ENCODE measurements around the gene RAB8B. TPM values are rescaled to one million over a fixed set of nuclear protein-coding genes. Genes with fewer than 3 reads are reported as not detected.
A peak's percentile ranks its signal among the peaks of the same experiment; 100 is the strongest.

RAB8B gene
- total RNA-seq, 4 donors from 2014 or later = 36.0 to 55.4 (median 50.0) TPM

DNA sequence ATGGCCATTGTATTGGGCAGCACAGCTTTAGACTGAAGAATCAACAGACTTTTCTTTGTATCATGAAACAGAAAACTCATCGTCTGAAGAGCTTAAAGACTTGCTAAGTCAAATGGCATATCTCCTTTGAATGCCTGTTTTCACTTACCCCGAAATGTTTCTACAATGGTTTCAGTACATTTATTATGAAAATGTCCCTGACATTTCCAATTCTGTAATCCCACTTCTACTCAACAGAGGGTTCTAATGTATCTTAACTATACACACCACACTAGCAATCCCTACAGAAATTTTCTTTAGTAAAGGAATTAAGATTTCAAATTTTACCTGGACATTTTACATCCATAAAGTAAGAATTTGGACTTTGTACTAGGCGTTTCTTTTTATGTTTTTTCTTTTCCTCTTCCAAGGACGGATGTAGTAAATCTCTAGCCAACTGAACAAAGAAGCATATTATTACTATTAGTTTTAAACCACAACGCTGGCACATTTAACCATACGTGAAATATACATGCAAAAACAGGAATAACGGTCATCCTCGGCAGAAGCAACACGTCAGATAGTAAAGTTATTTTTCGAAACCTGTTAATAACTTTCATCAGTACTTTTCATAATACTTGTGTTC, 33.2 kb upstream of the RAB8B start:
- TF ChIP-seq, protein P1, sequence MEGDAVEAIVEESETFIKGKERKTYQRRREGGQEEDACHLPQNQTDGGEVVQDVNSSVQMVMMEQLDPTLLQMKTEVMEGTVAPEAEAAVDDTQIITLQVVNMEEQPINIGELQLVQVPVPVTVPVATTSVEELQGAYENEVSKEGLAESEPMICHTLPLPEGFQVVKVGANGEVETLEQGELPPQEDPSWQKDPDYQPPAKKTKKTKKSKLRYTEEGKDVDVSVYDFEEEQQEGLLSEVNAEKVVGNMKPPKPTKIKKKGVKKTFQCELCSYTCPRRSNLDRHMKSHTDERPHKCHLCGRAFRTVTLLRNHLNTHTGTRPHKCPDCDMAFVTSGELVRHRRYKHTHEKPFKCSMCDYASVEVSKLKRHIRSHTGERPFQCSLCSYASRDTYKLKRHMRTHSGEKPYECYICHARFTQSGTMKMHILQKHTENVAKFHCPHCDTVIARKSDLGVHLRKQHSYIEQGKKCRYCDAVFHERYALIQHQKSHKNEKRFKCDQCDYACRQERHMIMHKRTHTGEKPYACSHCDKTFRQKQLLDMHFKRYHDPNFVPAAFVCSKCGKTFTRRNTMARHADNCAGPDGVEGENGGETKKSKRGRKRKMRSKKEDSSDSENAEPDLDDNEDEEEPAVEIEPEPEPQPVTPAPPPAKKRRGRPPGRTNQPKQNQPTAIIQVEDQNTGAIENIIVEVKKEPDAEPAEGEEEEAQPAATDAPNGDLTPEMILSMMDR (IDR thresholded peaks at IDR 0.05) = no peak
- no peak for ATAC-seq (ENCODE audit: low FRiP score)
- no peak for DNase-seq (ENCODE audit: low spot score)

GRCh38 chr15:63156755-63157117, 32.7 kb upstream of the RAB8B start:
- DNase-seq (ENCODE audit: low spot score) = no peak
- ATAC-seq (ENCODE audit: low FRiP score) = no peak
- TF ChIP-seq, protein P1 (IDR thresholded peaks at IDR 0.05) = no peak

DNA sequence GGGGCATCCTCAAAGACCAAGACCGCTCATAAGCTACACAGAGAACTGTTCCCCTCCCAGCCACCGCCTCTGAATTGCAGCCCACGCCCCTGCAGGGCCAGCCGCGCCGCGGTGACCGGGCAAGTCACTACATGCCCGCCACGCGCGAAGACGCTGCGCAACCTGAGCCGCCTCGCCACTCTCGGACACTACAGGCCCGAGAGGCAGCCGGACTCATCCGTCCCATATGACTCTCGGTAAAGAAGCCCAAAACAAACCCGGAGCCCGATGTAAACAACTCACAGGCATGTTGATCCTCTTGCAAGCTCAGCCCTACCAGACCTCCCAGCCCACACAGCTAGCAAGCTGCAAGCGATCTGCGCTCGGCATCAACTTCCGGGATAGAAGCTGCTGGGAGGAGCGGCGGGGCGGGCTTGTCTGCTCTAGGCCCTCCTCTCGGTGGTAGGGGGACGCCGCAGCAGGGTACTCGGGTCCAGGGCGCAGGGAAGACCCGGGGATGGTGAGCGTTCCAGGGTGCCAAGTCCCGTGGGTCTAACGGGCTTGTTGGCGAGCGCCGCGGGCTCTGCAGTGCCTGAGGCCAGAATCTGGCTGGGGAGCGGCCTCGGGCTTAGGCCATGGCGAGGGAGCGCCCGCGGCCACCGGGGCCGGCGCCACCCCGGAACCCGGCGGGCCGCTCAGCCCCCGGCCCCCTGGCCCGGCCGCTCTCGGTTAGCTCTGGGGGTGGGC, 32.1 kb upstream of the RAB8B start, which contains the start of gene RPS27L:
TSS of gene RPS27L (minus strand) at position 360 of the 726 bp plus-strand sequence. CDS start at position 288, 72 bp downstream.
- peak; percentile 75 for DNase-seq (ENCODE audit: low spot score)
- TF ChIP-seq, protein P1 (IDR thresholded peaks at IDR 0.05) = no peak
- peak; percentile 95 for ATAC-seq (ENCODE audit: low FRiP score)

GRCh38 chr15:63157891-63158431, 31.4 kb upstream of the RAB8B start:
- ATAC-seq (ENCODE audit: low FRiP score) (peak; percentile 77), DNase-seq (ENCODE audit: low spot score) (peak; percentile 34)
- TF ChIP-seq, protein P1 (IDR thresholded peaks at IDR 0.05) = no peak

- ATAC-seq (ENCODE audit: low FRiP score) (no peak), DNase-seq (ENCODE audit: low spot score) (no peak)
- TF ChIP-seq, protein P1 (IDR thresholded peaks at IDR 0.05) = no peak
These were observed 28.8 kb upstream of the RAB8B start for GRCh38 chr15:63160638-63161037.

DNA sequence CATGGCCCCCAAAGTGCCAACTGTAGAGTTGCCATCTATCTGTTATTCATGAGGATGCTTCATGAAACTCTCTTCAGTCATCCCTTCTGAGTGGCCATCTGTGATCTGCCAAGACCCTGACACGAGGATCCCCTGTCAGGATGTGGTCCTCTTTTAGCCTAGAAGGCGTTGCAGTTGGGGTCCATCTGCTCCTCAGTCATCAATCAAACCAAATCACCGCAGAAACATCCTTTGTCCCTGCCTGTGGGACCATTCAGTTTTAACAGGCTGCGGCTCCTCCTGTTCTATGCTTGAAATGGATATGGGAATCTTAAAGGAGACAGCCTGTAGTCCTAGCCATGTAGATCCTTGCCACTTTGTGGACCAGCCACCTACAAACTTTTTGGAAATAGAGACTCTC, 26.2 kb upstream of the RAB8B start:
- ATAC-seq (ENCODE audit: low FRiP score) = no peak
- DNase-seq (ENCODE audit: low spot score) = no peak
- TF ChIP-seq, protein P1 (IDR thresholded peaks at IDR 0.05) = no peak

Measured in omental fat pad (tissue), 4 donors.